Fibroblast of skin of back (primary cell): ENCODE results near the gene MANF. TPM values are rescaled to one million over a fixed set of nuclear protein-coding genes. Genes with fewer than 3 reads are reported as not detected.
"Not testable (repeated sequence)": the region's sequence is repeated elsewhere in the genome, so short reads cannot be mapped to it uniquely, and the experiment has no call there.

ENCODE experiments used
- DNase-seq: peaks from one replicate; pipeline ENCODE4 v3.0.0-alpha.2; 2013
- polyA plus RNA-seq, 2 experiments: library from polyadenylated mRNA; unstranded; fragments of 120-200 nt; gene quantifications; one replicate each; pipeline ENCODE4 v1.2.1, GENCODE V29; 2013; ENCODE audit not compliant: insufficient read length in 2 of 2

The MANF gene
- polyA plus RNA-seq (2013, experiment 1 of 2; ENCODE audit: insufficient read length), result 194 TPM
- polyA plus RNA-seq (2013, experiment 2 of 2; ENCODE audit: insufficient read length), result 194 TPM

GRCh38 chr3:51384726-51385473 is at the start of gene MANF:
TSS of gene MANF (plus strand) at chr3:51385291. CDS start at chr3:51385343, 52 bp downstream.
- DNase-seq, result peak; percentile 99

GRCh38 chr3:51336261-51336660 is 48.8 kb upstream of the MANF start:
- no peak for DNase-seq

- no peak for DNase-seq
Measured at GRCh38 chr3:51337666-51338065, 47.4 kb upstream of the MANF start.

- no peak for DNase-seq
Measured at GRCh38 chr3:51338632-51339031, 46.5 kb upstream of the MANF start.

- DNase-seq, result peak; percentile 97
Measured at GRCh38 chr3:51340013-51340829, 44.9 kb upstream of the MANF start.

GRCh38 chr3:51340989-51341636 is 44.0 kb upstream of the MANF start:
- peak; percentile 39 for DNase-seq

- peak; percentile 89 for DNase-seq
Measured at GRCh38 chr3:51343918-51344687, 41.0 kb upstream of the MANF start.

DNA sequence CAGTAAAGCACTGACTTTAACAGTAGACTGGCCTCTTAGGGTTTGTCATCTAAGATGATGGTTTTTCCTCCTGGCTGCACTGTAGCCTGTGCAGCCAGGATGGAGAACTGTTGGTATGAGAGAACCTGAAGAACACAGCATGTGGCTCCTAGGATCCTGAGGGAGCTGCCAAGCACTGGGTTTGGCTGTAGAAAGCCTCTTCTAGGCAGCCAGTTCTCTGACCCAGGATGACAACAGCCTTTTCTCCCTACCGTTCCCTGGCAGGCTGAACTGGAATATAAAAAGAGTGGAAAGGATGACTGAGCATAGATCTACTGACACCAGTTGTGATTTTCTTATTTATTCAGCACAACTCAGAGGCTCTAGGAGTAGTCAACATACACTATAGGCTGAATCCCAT is 34.3 kb upstream of the MANF start:
- no peak for DNase-seq

DNA sequence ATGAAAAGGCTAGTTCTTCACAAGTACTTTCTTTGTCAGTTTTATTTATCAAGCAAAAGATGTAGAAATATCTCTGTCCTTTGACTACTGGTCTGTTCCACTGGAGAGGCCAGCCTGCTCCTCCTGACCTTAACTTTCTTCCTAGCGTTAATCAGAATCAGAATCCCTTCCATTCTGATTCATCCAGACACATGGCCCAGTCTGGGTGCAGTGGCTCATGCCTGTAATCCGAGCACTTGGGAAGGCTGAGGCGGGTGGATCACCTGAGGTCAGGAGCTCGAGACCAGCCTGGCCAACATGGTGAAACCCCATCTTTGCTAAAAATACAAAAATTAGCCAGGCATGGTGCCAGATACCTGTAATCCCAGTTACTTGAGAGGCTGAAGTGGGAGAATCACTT is 32.0 kb upstream of the MANF start:
- DNase-seq, result no peak

- no peak for DNase-seq
Measured at GRCh38 chr3:51353691-51354090, 31.4 kb upstream of the MANF start.

GRCh38 chr3:51354172-51354571 is 30.9 kb upstream of the MANF start:
- DNase-seq, result no peak

DNA sequence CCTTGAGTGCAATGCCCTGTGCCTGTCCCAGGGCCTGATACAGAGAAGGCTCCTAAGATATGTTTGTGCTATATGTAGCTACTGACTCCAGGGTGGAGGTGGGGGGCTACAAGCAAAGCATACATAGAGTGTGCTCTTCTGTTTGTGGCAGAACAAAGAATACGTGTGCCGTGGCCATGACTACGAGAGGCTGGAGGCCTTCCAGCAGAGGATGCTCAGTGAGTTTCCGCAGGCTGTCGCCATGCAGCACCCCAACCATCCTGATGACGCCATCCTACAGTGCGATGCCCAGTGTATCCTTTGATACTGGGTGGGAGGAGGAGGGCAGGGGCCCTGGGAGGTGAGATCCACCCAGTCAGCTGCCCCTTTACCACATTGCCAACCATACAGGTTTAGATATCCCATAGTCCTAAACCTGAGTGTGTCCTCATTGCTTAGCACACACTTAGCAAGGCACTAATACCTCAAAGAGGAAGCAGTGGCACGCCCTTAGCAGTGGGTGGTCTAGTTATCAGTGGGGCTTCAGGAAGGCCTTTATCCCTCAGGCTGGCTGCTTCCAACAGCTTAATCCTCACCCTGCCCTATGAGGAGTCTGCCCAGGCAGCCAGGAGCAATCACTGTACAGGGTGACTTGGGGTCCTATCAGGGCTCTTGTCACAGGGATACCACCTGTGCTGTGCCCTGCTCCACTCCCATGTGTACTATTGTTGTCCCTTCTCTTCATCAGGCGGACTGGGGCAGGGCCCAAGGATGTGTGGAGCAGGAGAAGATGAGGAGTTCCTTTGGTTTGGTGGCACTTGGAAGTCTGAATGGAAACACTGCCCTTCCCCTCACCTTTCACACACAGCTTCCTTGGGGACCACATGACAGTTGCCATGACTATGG is 30.1 kb upstream of the MANF start:
- no peak for DNase-seq

- DNase-seq, result no peak
Measured at GRCh38 chr3:51355891-51356578, 29.1 kb upstream of the MANF start.

DNA sequence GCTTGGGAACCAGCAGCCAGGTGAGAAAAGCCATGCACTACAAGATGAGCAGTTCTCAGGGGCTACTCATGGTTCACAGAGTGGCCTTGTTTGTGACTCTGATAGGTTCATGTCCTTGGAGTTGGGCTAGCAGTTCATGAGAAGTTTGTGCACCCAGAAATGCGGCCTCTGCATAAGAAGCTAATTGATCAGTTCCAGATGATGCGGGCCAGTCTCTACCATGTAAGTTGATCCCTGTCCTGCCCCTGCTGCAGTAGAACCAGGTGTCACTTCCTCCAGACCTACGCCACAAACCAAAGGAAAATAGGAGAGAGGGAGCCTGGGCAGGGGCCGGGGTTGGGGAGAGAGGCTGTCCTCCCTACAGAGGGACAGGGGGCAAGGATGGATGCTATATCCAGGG is 27.2 kb upstream of the MANF start:
- DNase-seq, result no peak

DNA sequence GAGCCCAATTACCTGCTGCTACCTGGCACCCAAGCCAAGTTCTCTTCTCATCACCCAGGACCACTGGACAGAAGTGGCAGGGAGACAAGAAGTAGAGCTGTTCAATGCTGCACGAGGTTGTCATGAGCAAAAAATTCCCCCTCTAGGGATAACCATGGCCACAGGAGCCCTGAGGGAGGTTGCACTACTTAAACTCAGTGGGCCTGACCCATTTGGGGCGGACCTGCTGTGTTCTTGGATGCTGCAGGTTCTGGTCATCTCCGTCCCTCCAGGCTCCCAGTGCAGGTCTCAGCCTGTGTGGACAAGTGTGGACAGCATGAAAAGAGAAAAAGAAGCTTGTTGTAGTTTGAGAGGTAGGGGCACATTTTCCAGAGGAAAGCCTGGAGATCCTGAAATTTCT is 26.1 kb upstream of the MANF start:
- no peak for DNase-seq

DNA sequence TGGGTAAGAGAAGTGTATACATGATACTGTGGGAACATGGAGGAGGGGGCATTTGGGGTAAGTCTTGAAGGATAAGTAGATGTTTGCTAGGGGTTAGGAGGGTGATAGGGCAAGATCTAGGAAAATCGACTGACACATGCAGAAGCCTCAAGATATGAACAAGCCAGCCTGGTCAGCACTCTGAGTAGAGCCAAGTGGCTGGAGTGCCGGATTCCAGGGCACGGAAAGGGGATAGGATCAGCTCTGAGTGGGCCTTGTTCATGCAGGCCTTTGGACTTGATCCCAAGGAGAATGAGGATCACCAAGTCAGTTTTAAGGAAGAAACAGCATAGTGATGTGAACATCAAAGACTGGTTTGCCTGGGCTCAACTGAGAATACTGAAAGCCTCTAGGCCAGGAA is 24.3 kb upstream of the MANF start:
- no peak for DNase-seq

- no peak for DNase-seq
Measured at GRCh38 chr3:51361746-51362145, 23.3 kb upstream of the MANF start.

- no peak for DNase-seq
Measured at GRCh38 chr3:51362476-51362875, 22.6 kb upstream of the MANF start.

DNA sequence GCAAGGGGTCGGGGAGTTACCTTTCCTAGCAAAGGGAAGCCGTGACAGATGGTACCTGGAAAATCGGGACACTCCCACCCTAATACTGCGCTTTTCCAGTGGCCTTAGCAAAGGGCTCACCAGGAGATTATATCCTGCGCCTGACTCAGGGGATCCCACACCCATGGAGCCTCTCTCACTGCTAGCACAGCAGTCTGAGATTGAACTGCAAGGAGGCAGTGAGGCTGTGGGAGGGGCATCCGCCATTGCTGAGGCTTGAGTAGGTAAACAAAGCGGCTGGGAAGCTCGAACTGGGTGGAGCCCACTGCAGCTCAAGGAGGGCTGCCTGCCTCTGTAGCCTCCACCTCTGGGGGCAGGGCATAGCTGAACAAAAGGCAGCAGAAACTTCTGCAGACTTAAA is 16.8 kb upstream of the MANF start:
- not testable (repeated sequence) for DNase-seq

- DNase-seq, result peak; percentile 71
Measured at GRCh38 chr3:51371943-51372557, 13.0 kb upstream of the MANF start.
